Brain microvascular endothelial cell (primary cell): ENCODE measurements around the gene PAQR7.
A peak's percentile ranks its signal among the peaks of the same experiment; 100 is the strongest.

Source experiments
- DNase-seq: peaks from one replicate; pipeline ENCODE4 v3.0.0-alpha.2; 2020
- H3K27ac ChIP-seq: fragments of 250-450 bp; sonication (Bioruptor Pico); 2 replicates; pipeline ENCODE4 v1.5.1; 2020; ENCODE audit warnings: mild to moderate bottlenecking, moderate library complexity
- H3K27me3 ChIP-seq: fragments of 250-450 bp; sonication (Bioruptor Pico); replicated peaks from 2 replicates; pipeline ENCODE4 v1.5.1; 2020; ENCODE audit warnings: mild to moderate bottlenecking
- H3K36me3 ChIP-seq: fragments of 250-450 bp; sonication (Bioruptor Pico); replicated peaks from 2 replicates; pipeline ENCODE4 v1.5.1; 2020; ENCODE audit warnings: mild to moderate bottlenecking
- H3K4me3 ChIP-seq: 2 replicates; pipeline ENCODE4 v1.5.1; 2011; ENCODE audit warnings: low read depth, mild to moderate bottlenecking, control low read depth, low read length, moderate library complexity
- CTCF ChIP-seq: IDR thresholded peaks from 2 replicates; pipeline ENCODE4 v1.5.1; 2011; ENCODE audit warnings: low read depth, mild to moderate bottlenecking, moderate library complexity, low read length, control low read depth, inconsistent platforms; ENCODE audit errors: missing control alignments
- in situ Hi-C: cut with HindIII; loops from 2 replicates; pipeline ENCODE4 v1.10.0; 2017; ENCODE audit warnings: low sequenced_read_pairs, low pct_ligation_motif_present

The PAQR7 gene

GRCh38 chr1:25911162-25911561, 35.7 kb upstream of the PAQR7 start:
- Histone ChIP-seq H3K27ac (no peak overlapping the region), H3K27me3 (no peaks in the 10 kb centered on the region), H3K36me3 (no peaks in the 10 kb centered on the region), H3K4me3 (no peak overlapping the region)
- DNase-seq: no peak
- in situ Hi-C loops: no loop called here
- no peak for TF ChIP-seq CTCF

GRCh38 chr1:25909040-25909439, 33.5 kb upstream of the PAQR7 start:
- DNase-seq: no peak

DNA sequence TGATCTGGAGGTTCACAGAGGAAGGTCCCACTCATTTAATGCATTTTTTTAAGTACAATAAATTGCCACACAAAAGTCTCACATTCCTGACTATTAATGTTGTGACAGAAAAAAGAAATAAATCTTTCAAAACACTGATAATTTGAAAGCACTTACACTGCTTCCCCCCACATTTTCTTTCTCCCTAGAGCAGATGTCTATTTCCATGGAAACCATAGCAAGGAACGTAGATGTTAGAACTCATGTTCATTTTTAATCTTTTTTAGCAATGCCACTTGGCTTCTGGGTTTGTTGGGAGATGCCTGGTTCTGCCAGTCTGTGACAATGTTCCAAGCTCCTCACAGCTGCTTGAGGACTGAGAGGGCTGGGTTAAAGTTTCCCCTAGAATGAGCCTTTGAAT, 32.7 kb upstream of the PAQR7 start:
- H3K27ac ChIP-seq: no peak overlapping the region
- TF ChIP-seq CTCF: no peak
- H3K36me3 ChIP-seq: no peaks in the 10 kb centered on the region
- H3K27me3 ChIP-seq: no peaks in the 10 kb centered on the region
- in situ Hi-C loops: no loop called here
- no peak overlapping the region for H3K4me3 ChIP-seq
- DNase-seq: no peak

More at GRCh38 chr1:25909040-25909439, 33.5 kb upstream of the PAQR7 start:
- TF ChIP-seq CTCF: no peak
- H3K27ac ChIP-seq: no peak overlapping the region
- H3K4me3 ChIP-seq: no peak overlapping the region
- in situ Hi-C loops: no loop called here
- H3K36me3 ChIP-seq: no peaks in the 10 kb centered on the region
- no peaks in the 10 kb centered on the region for H3K27me3 ChIP-seq

- H3K4me3 ChIP-seq: no peak overlapping the region
- no peaks in the 10 kb centered on the region for H3K36me3 ChIP-seq
- H3K27ac ChIP-seq: no peak overlapping the region
- no peaks in the 10 kb centered on the region for H3K27me3 ChIP-seq
- no peak for TF ChIP-seq CTCF
- no peak for DNase-seq
- in situ Hi-C loops: no loop called here
Observed at GRCh38 chr1:25907601-25908000, 32.1 kb upstream of the PAQR7 start.

GRCh38 chr1:25906644-25907300, 31.3 kb upstream of the PAQR7 start:
- no peak for DNase-seq

More at GRCh38 chr1:25906644-25907300, 31.3 kb upstream of the PAQR7 start:
- in situ Hi-C loops: no loop called here
- H3K36me3 ChIP-seq: peaks cover under 1% of the 10 kb centered on the region
- H3K4me3 ChIP-seq: peak overlapping the region; percentile 80
- TF ChIP-seq CTCF: no peak
- no peaks in the 10 kb centered on the region for H3K27me3 ChIP-seq
- no peak overlapping the region for H3K27ac ChIP-seq
